HG02943 (cell line): ENCODE measurements around the gene S100P.

ENCODE experiments used
- ATAC-seq: cut with Tn5 transposase; IDR thresholded peaks from one replicate; pipeline ENCODE4 v1.9.1; 2021; ENCODE audit warnings: mild to moderate bottlenecking, low read depth, moderate library complexity; ENCODE audit not compliant: unreplicated experiment

Gene S100P

DNA sequence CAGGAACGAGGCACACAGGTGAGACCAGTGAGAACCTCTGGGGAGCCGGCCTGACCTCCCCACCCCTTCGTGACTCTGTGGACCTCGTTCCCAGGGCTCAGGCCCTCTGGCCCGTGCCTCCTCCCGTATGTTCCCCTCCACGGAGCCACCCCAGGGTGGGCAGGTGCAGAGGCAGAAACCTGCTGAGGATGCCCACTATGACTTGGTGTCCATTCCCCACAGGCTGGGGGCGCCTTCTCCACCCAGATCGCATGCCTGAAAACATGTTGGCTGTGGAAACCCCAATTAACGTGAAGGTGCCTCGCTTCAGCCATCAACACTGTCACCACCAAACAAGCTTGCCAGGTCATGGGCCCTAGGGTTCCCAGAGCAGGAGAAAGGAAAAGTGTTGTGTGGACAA lies 49.3 kb downstream of the S100P start:
- ATAC-seq = no peak
